Colonic mucosa (tissue), 4 donors: ENCODE results near the gene LRRC3B. TPM values are rescaled to one million over a fixed set of nuclear protein-coding genes. Genes with fewer than 3 reads are reported as not detected.

Source experiments
- DNase-seq: peaks from one replicate; pipeline ENCODE4 v3.0.0-alpha.2; 2020
- H3K27ac ChIP-seq: fragments of 200-600 bp; one replicate; pipeline ENCODE4 v1.8.0; 2021
- H3K27me3 ChIP-seq: fragments of 200-600 bp; one replicate; pipeline ENCODE4 v1.8.0; 2021
- H3K36me3 ChIP-seq: fragments of 200-600 bp; one replicate; pipeline ENCODE4 v1.8.0; 2021
- H3K4me1 ChIP-seq: fragments of 200-600 bp; one replicate; pipeline ENCODE4 v1.8.0; 2021; ENCODE audit warnings: mild to moderate bottlenecking
- H3K4me3 ChIP-seq: fragments of 200-600 bp; one replicate; pipeline ENCODE4 v1.8.0; 2021
- H3K9ac ChIP-seq, 2 donors: one replicate each; pipeline ENCODE4 v1.7.0; 2013; ENCODE audit warnings: control low read depth in 2 of 2, low read depth in 2 of 2, low read length in 2 of 2
- H3K9me3 ChIP-seq: fragments of 200-600 bp; one replicate; pipeline ENCODE4 v1.8.0; 2021
- intact Hi-C: fragments of 100-400 bp; cut with DNase I; formaldehyde crosslinking; loops from one replicate; pipeline ENCODE4 v1.14.1; 2022
- total RNA-seq, 2 donors: library from RNA; stranded (reverse); fragmentation: NEBNext Ultra II Directional in 1 of 2; extraction: Animal tissue kit (Norgen Biotek cat#: 25700) in 1 of 2; gene quantifications; one replicate each; pipeline ENCODE4 v1.2.1, GENCODE V29; 2021
- TF ChIP-seq, protein P1 (sequence below): fragments of 200-600 bp; IDR thresholded peaks from one replicate; pipeline ENCODE4 v1.8.0; 2022; ENCODE audit warnings: antibody characterized with exemption, mild to moderate bottlenecking
- donor health status: healthy.
- donor health status: DM: no; HTN: no; CAD: no.
- donor health status: DM: no; HTN: no; CAD: no.

Gene LRRC3B, protein sequence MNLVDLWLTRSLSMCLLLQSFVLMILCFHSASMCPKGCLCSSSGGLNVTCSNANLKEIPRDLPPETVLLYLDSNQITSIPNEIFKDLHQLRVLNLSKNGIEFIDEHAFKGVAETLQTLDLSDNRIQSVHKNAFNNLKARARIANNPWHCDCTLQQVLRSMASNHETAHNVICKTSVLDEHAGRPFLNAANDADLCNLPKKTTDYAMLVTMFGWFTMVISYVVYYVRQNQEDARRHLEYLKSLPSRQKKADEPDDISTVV
- under 1 TPM; 0.08 to 0.15 TPM for total RNA-seq

DNA sequence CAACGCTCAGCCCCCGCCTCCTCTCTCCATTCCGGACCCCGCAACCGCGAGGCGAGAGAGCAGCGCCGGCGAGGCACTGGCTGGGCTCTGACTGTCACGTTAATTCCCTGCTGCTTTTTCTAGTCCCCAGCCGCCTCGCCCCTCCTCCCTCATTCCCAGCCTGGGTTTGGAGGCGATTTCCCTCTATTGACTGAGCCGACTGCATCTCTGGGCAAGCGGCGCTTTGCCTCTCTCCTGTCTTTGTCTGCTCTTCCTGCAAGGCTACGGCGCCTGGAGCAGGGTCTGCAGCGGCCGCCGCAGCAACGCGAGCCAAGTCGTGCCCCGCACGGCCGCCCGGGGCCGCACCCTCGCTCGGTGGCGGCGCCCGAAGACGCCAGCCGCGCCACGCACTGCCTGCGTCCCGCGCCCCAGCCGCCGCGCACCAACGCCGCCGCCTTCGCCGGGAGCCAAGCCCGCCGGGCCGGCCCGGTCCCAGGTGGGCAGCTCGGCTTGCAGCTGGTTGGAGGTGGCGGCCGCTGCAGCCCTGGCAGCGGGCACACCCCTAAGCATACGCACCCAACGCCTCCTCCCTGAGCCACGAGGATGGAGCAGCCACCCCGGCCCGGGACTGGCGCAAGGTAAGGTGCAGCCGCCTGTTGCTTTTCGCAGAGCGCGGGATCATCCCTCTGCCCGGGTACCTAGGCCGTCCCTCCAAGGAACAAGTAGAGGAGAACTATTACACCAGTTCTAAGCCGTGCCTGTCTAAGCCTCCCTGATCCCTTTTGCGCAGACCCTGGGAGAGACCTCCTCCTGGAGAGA is at the start of gene LRRC3B:
Gene LRRC3B (plus strand): TSS at position 152 of the 798 bp plus-strand sequence. CDS start 86,901 bp downstream, outside the sequence.
- H3K27ac ChIP-seq: no peak within 1 kb of the TSS

DNA sequence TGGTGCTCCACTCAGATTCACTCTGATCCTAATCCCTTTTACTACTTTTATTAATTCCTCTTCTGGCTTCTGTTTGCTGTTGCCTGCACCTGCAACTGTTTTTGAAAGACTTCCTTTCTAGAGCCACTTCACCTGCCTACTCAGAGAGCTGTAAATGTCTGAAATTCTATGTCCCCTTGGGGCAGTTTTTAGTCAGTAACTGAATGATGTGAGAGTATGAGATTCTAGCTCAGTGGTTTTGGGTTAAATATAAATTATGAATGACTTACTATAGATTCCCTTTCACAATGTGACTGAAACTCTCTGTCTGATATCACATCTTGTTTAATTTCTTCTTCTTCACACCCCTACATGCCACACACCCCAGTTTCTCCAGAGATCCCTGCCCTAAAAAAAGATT is 47.8 kb upstream of the LRRC3B start:
- H3K27me3 ChIP-seq: no peaks in the 10 kb centered on the region
- no peak overlapping the region for H3K9ac ChIP-seq
- H3K4me3 ChIP-seq: no peak overlapping the region
- intact Hi-C loops: no loop called here
- TF ChIP-seq, protein P1, sequence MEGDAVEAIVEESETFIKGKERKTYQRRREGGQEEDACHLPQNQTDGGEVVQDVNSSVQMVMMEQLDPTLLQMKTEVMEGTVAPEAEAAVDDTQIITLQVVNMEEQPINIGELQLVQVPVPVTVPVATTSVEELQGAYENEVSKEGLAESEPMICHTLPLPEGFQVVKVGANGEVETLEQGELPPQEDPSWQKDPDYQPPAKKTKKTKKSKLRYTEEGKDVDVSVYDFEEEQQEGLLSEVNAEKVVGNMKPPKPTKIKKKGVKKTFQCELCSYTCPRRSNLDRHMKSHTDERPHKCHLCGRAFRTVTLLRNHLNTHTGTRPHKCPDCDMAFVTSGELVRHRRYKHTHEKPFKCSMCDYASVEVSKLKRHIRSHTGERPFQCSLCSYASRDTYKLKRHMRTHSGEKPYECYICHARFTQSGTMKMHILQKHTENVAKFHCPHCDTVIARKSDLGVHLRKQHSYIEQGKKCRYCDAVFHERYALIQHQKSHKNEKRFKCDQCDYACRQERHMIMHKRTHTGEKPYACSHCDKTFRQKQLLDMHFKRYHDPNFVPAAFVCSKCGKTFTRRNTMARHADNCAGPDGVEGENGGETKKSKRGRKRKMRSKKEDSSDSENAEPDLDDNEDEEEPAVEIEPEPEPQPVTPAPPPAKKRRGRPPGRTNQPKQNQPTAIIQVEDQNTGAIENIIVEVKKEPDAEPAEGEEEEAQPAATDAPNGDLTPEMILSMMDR: no peak
- no peak for DNase-seq
- H3K27ac ChIP-seq: no peak overlapping the region
- no peaks in the 10 kb centered on the region for H3K36me3 ChIP-seq
- H3K4me1 ChIP-seq: no peaks in the 10 kb centered on the region
- H3K9me3 ChIP-seq: no peaks in the 10 kb centered on the region

More for the DNA sequence above, at the start of gene LRRC3B:
- DNase-seq: no peak
- Histone ChIP-seq H3K4me1 (no peaks in the 10 kb centered on the region), H3K36me3 (no peaks in the 10 kb centered on the region), H3K27me3 (peaks cover 20% of the 10 kb centered on the region), H3K9ac (no peak within 1 kb of the TSS), H3K9me3 (no peaks in the 10 kb centered on the region), H3K4me3 (peak within 1 kb of the TSS; percentile 19)
- TF ChIP-seq, protein P1: no peak
- intact Hi-C loops: no loop called here

DNA sequence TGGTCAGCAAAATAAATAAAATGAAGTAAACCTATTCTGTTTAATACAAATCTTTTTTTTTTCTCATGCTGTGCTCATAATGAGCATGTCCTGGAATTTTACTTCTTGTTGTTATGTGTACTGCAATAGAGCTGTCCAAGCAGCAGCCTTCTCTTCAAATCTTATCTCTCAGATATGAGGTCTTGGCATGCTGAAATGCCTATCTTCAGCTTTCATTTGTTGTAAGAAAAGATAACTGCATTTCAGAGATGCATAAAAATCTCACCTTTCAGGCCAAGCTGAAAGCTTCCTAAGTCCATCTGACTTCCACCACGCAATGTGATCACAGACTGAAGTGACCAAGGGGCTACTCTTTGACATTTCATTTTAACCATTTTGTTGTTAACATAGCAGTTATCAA is 43.5 kb upstream of the LRRC3B start:
- Histone ChIP-seq H3K4me3 (no peak overlapping the region), H3K36me3 (no peaks in the 10 kb centered on the region), H3K4me1 (no peaks in the 10 kb centered on the region), H3K27me3 (no peaks in the 10 kb centered on the region), H3K9me3 (no peaks in the 10 kb centered on the region), H3K9ac (no peak overlapping the region), H3K27ac (no peak overlapping the region)
- TF ChIP-seq, protein P1: no peak
- intact Hi-C loops: no loop called here
- no peak for DNase-seq

DNA sequence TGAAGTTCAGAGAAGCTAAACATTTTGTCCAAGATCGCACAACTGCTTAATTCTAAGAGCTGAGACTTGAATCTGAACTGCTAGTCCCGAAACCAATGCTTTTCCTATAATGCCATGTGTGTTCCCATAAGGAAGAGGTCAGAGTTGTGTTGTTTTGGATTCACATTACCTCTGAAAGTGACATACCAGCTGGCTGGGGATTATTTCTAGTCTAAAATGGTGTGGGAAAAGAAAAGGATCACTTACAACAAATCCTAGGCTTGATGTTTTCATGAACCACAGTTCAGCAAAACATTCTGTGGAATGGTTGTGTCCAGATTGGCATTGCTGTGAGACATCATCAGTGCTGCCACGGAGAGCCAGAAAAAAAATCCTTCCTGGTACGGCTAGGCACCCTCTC is 35.0 kb upstream of the LRRC3B start:
- DNase-seq: no peak
- Histone ChIP-seq H3K9me3 (no peaks in the 10 kb centered on the region), H3K27ac (no peak overlapping the region), H3K36me3 (no peaks in the 10 kb centered on the region), H3K27me3 (no peaks in the 10 kb centered on the region), H3K4me1 (no peaks in the 10 kb centered on the region), H3K4me3 (no peak overlapping the region), H3K9ac (no peak overlapping the region)
- TF ChIP-seq, protein P1: no peak
- intact Hi-C loops: no loop called here

DNA sequence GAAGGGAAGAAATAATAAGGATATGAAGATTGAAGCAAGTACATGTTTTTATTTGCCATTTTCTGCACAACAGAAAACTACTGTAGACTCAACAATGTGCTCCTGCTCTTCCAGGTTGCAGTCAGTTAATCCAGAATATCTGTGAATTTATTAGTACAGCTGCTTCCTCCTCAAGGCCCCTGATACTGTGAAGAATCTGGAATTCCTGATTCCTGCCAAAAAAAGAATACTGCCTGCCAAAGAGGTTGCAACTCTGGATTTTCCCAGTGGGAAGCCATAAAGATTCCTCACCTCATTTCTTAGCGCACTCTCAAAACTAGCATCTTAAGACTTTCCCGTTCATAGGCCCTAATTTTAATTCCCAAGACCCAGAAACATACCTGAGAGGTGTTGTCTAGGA is 33.6 kb upstream of the LRRC3B start:
- Histone ChIP-seq H3K9me3 (no peaks in the 10 kb centered on the region), H3K27me3 (no peaks in the 10 kb centered on the region), H3K9ac (no peak overlapping the region), H3K27ac (no peak overlapping the region), H3K4me1 (no peaks in the 10 kb centered on the region), H3K36me3 (no peaks in the 10 kb centered on the region), H3K4me3 (no peak overlapping the region)
- no peak for DNase-seq
- intact Hi-C loops: no loop called here
- TF ChIP-seq, protein P1: no peak
